H1 (cell line): ENCODE results near the gene TMEM255B.

Experiments
- SP2 ChIP-seq: IDR thresholded peaks from 2 replicates; pipeline ENCODE4 v1.6.1; 2012; ENCODE audit warnings: mild to moderate bottlenecking, low read length, inconsistent platforms
- TF ChIP-seq, protein P1 (sequence below): IDR thresholded peaks from 2 replicates; pipeline ENCODE4 v1.6.1; 2012; ENCODE audit warnings: inconsistent platforms
- TF ChIP-seq, protein P2 (sequence below), 3 experiments: IDR thresholded peaks; 1 replicate in 2 of 3; 2 replicates in 1 of 3; pipeline versions ENCODE4 v1.5.1 to v1.6.1; 2011; ENCODE audit warnings: low read length in 3 of 3, mild to moderate bottlenecking in 3 of 3, inconsistent platforms in 2 of 3, low read depth in 1 of 3, moderate library complexity in 1 of 3; ENCODE audit not compliant: insufficient read depth in 1 of 3; ENCODE audit errors: control extremely low read depth in 1 of 3

- TF ChIP-seq, protein P1, sequence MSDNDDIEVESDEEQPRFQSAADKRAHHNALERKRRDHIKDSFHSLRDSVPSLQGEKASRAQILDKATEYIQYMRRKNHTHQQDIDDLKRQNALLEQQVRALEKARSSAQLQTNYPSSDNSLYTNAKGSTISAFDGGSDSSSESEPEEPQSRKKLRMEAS: no peak
- TF ChIP-seq, protein P2, sequence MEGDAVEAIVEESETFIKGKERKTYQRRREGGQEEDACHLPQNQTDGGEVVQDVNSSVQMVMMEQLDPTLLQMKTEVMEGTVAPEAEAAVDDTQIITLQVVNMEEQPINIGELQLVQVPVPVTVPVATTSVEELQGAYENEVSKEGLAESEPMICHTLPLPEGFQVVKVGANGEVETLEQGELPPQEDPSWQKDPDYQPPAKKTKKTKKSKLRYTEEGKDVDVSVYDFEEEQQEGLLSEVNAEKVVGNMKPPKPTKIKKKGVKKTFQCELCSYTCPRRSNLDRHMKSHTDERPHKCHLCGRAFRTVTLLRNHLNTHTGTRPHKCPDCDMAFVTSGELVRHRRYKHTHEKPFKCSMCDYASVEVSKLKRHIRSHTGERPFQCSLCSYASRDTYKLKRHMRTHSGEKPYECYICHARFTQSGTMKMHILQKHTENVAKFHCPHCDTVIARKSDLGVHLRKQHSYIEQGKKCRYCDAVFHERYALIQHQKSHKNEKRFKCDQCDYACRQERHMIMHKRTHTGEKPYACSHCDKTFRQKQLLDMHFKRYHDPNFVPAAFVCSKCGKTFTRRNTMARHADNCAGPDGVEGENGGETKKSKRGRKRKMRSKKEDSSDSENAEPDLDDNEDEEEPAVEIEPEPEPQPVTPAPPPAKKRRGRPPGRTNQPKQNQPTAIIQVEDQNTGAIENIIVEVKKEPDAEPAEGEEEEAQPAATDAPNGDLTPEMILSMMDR (IDR thresholded peaks at IDR 0.05; ENCODE audit: control extremely low read depth in 1 of 3, insufficient read depth in 1 of 3, low read depth in 1 of 3, low read length in 3 of 3): no peak
- TF ChIP-seq SP2: no peak
These were observed 104.0 kb downstream of the TMEM255B start for GRCh38 chr13:113862931-113863523.
